ENCODE results near the gene VIT. TPM values are rescaled to one million over a fixed set of nuclear protein-coding genes. Genes with fewer than 3 reads are reported as not detected.

The VIT gene
- polyA plus RNA-seq, 3 donors = not detected

DNA sequence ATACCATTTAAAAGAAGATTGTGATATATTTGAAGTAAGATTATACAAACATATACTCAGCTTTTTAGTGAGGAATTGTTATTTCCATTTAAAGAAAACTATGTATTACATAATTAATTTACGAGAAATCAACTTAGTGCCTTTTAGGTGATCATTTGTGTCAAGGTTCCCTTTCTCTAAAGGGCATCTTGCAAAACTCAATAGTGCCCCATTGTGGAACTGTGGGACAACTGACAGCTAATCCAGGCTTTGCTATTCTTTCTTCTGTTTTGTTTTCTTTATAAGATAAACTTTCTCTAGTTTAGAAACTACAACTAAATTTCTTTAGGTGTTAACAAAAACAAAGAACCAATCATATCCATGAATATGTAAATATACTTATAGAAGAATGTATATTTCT, 24.3 kb upstream of the VIT start:
- whole genome bisulfite sequencing (ENCODE audit: insufficient coverage) = no CpG with 5 or more reads among the region's 1 CpG
- no peak for DNase-seq
- H3K9ac ChIP-seq (ENCODE audit: insufficient read depth, low read length, poor library complexity, severe bottlenecking) = no peak overlapping the region

GRCh38 chr2:36675579-36676282, 20.8 kb upstream of the VIT start:
- peaks cover 18% of the 10 kb centered on the region for H3K4me1 Mint-ChIP-seq

More for the DNA sequence above, 24.3 kb upstream of the VIT start:
- no peaks in the 10 kb centered on the region for H4K20me1 ChIP-seq (ENCODE audit: insufficient read depth, low read length)
- no peak overlapping the region for H2AFZ ChIP-seq (ENCODE audit: insufficient read depth, low read depth, low read length, poor library complexity, severe bottlenecking)
- H3K4me3 Mint-ChIP-seq = no peak overlapping the region
- no peaks in the 10 kb centered on the region for H3K27me3 ChIP-seq (ENCODE audit: control insufficient read depth in 2 of 2, insufficient read depth in 2 of 2, low read length in 2 of 2)
- H3K27ac ChIP-seq (ENCODE audit: low read depth in 1 of 2, low read length in 2 of 2) = no peak overlapping the region
- TF ChIP-seq, protein P1, sequence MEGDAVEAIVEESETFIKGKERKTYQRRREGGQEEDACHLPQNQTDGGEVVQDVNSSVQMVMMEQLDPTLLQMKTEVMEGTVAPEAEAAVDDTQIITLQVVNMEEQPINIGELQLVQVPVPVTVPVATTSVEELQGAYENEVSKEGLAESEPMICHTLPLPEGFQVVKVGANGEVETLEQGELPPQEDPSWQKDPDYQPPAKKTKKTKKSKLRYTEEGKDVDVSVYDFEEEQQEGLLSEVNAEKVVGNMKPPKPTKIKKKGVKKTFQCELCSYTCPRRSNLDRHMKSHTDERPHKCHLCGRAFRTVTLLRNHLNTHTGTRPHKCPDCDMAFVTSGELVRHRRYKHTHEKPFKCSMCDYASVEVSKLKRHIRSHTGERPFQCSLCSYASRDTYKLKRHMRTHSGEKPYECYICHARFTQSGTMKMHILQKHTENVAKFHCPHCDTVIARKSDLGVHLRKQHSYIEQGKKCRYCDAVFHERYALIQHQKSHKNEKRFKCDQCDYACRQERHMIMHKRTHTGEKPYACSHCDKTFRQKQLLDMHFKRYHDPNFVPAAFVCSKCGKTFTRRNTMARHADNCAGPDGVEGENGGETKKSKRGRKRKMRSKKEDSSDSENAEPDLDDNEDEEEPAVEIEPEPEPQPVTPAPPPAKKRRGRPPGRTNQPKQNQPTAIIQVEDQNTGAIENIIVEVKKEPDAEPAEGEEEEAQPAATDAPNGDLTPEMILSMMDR (IDR thresholded peaks at IDR 0.05) = no peak
- intact Hi-C loops (cut with micrococcal nuclease) = no loop called here
- no peak overlapping the region for H3K4me3 ChIP-seq (replicated peaks in 1 of 3; ENCODE audit: low read depth in 2 of 3, low read length in 3 of 3)
- H3K9me3 ChIP-seq (replicated peaks in 1 of 2; ENCODE audit: control insufficient read depth in 1 of 2, insufficient read depth in 1 of 2, low read length in 2 of 2) = no peaks in the 10 kb centered on the region
- peaks cover 3 to 5% of the 10 kb centered on the region in 2 donors for H3K4me1 ChIP-seq (ENCODE audit: control insufficient read depth in 1 of 2, insufficient read depth in 2 of 2, low read length in 2 of 2)
- no peaks in the 10 kb centered on the region for H3K36me3 Mint-ChIP-seq
- peaks cover 7% of the 10 kb centered on the region for H3K4me1 Mint-ChIP-seq
- no peaks in the 10 kb centered on the region for H3K27me3 Mint-ChIP-seq (ENCODE audit: low read depth in 3 of 3)
- H3K79me2 ChIP-seq (ENCODE audit: insufficient read depth, low read length) = no peaks in the 10 kb centered on the region
- no peak overlapping the region for H3K4me2 ChIP-seq (replicated peaks; ENCODE audit: extremely low read depth, low read length, poor library complexity, severe bottlenecking)
- H3K36me3 ChIP-seq (replicated peaks in 1 of 2; ENCODE audit: control insufficient read depth in 1 of 2, insufficient read depth in 2 of 2, low read length in 2 of 2) = no peaks in the 10 kb centered on the region
- no peak overlapping the region for H3K27ac Mint-ChIP-seq
- no peaks in the 10 kb centered on the region for H3K9me3 Mint-ChIP-seq

More at GRCh38 chr2:36675579-36676282, 20.8 kb upstream of the VIT start:
- Histone ChIP-seq H3K79me2 (ENCODE audit: insufficient read depth, low read length) (no peaks in the 10 kb centered on the region), H3K27ac (ENCODE audit: low read depth in 1 of 2, low read length in 2 of 2) (no peak overlapping the region), H3K36me3 (replicated peaks in 1 of 2; ENCODE audit: control insufficient read depth in 1 of 2, insufficient read depth in 2 of 2, low read length in 2 of 2) (no peaks in the 10 kb centered on the region), H3K4me3 (replicated peaks in 1 of 3; ENCODE audit: low read depth in 2 of 3, low read length in 3 of 3) (no peak overlapping the region), H4K20me1 (ENCODE audit: insufficient read depth, low read length) (no peaks in the 10 kb centered on the region), H3K27me3 (ENCODE audit: control insufficient read depth in 2 of 2, insufficient read depth in 2 of 2, low read length in 2 of 2) (no peaks in the 10 kb centered on the region), H3K4me2 (replicated peaks; ENCODE audit: extremely low read depth, low read length, poor library complexity, severe bottlenecking) (no peak overlapping the region), H3K4me1 (ENCODE audit: control insufficient read depth in 1 of 2, insufficient read depth in 2 of 2, low read length in 2 of 2) (peaks cover 14 to 18% of the 10 kb centered on the region in 2 donors), H3K9ac (ENCODE audit: insufficient read depth, low read length, poor library complexity, severe bottlenecking) (no peak overlapping the region), H2AFZ (ENCODE audit: insufficient read depth, low read depth, low read length, poor library complexity, severe bottlenecking) (no peak overlapping the region), H3K9me3 (replicated peaks in 1 of 2; ENCODE audit: control insufficient read depth in 1 of 2, insufficient read depth in 1 of 2, low read length in 2 of 2) (no peaks in the 10 kb centered on the region)
- peaks cover 0 to 4% of the 10 kb centered on the region in 2 donors for H3K36me3 Mint-ChIP-seq
- peaks cover 0 to 3% (median 2%) of the 10 kb centered on the region in 3 donors for H3K27me3 Mint-ChIP-seq (ENCODE audit: low read depth in 3 of 3)
- intact Hi-C loops (cut with micrococcal nuclease) = no loop called here
- H3K4me3 Mint-ChIP-seq = no peak overlapping the region
- DNase-seq = no peak
- peaks cover 0 to 14% (median 8%) of the 10 kb centered on the region in 7 donors for H3K9me3 Mint-ChIP-seq
- TF ChIP-seq, protein P1 (IDR thresholded peaks at IDR 0.05) = no peak
- no peak overlapping the region for H3K27ac Mint-ChIP-seq
